Ovary (tissue), 3 donors: ENCODE results near the gene FBN1.

Source experiments
- CTCF ChIP-seq, 3 donors: fragments of 450-650 bp in 2 of 3; fragments of 200-600 bp in 1 of 3; IDR thresholded peaks; one replicate each; pipeline versions ENCODE4 v1.5.1 to v1.8.0; 2016 to 2022; ENCODE audit warnings: antibody characterized with exemption in 3 of 3, mild to moderate bottlenecking in 1 of 3
- POLR2A ChIP-seq: fragments of 450-650 bp; IDR thresholded peaks from one replicate; pipeline ENCODE4 v1.6.1; 2017; ENCODE audit warnings: antibody characterized with exemption, mild to moderate bottlenecking, moderate library complexity
- donor health status: DM: no; HTN: no; CAD: no.

- no peak for TF ChIP-seq POLR2A
- no peak for TF ChIP-seq CTCF (IDR thresholded peaks at IDR 0.05)
Measured at GRCh38 chr15:48554112-48554511, 91.4 kb downstream of the FBN1 start.
